Measurements from ENCODE around the gene GHDC. TPM values are rescaled to one million over a fixed set of nuclear protein-coding genes. Genes with fewer than 3 reads are reported as not detected.
A peak's percentile ranks its signal among the peaks of the same experiment; 100 is the strongest.
"Not testable (repeated sequence)": the region's sequence is repeated elsewhere in the genome, so short reads cannot be mapped to it uniquely, and the experiment has no call there.

GHDC gene
- total RNA-seq, 1 donor from 2014 or later = 20.0 TPM

GRCh38 chr17:42202159-42202558 lies 7.9 kb upstream of the GHDC start:
- DNase-seq = no peak

GRCh38 chr17:42201458-42201772 lies 7.1 kb upstream of the GHDC start:
- no peak for DNase-seq

GRCh38 chr17:42200706-42201457 lies 6.6 kb upstream of the GHDC start:
- no peak for DNase-seq

- DNase-seq = no peak
These were observed 5.2 kb upstream of the GHDC start for GRCh38 chr17:42199416-42200011.

- DNase-seq = no peak
These were observed 4.6 kb upstream of the GHDC start for GRCh38 chr17:42198897-42199296.

GRCh38 chr17:42197564-42198156 lies 3.4 kb upstream of the GHDC start:
- DNase-seq = no peak

- DNase-seq = no peak
These were observed 902 bp downstream of the GHDC start for GRCh38 chr17:42193216-42193968.

- DNase-seq = no peak
These were observed 1.8 kb downstream of the GHDC start for GRCh38 chr17:42192189-42193126.

- DNase-seq = no peak
These were observed 3.1 kb downstream of the GHDC start for GRCh38 chr17:42191275-42191608.

- no peak for DNase-seq
These were observed 3.6 kb downstream of the GHDC start for GRCh38 chr17:42190491-42191274.

- no peak for DNase-seq
These were observed 4.7 kb downstream of the GHDC start for GRCh38 chr17:42189651-42189965.

GRCh38 chr17:42188749-42189650 lies 5.3 kb downstream of the GHDC start:
- no peak for DNase-seq

GRCh38 chr17:42187833-42188232 lies 6.5 kb downstream of the GHDC start:
- DNase-seq = no peak

GRCh38 chr17:42186191-42186590 lies 8.1 kb downstream of the GHDC start:
- DNase-seq = not testable (repeated sequence)

GRCh38 chr17:42185621-42185930 lies 8.7 kb downstream of the GHDC start:
- no peak for DNase-seq

- no peak for DNase-seq
These were observed 9.3 kb downstream of the GHDC start, which contains the start of gene HCRT for GRCh38 chr17:42184713-42185620. Gene HCRT (minus strand): TSS chr17:42185452. CDS start chr17:42185365, 87 bp downstream.

GRCh38 chr17:42183741-42184711 lies 10.3 kb downstream of the GHDC start:
- DNase-seq = peak; percentile 84
